ENCODE data around the gene PLIN5. TPM values are rescaled to one million over a fixed set of nuclear protein-coding genes. Genes with fewer than 3 reads are reported as not detected.

The PLIN5 gene
- total RNA-seq, 1 experiment from 2014 or later = 3.9 TPM

- Histone ChIP-seq H4K5ac (ENCODE audit: insufficient read length, low read depth, low read length) (no peak overlapping the region), H3K18ac (ENCODE audit: insufficient read length, low read depth, low read length) (no peak overlapping the region), H4K20me1 (ENCODE audit: control insufficient read depth, insufficient read depth, insufficient read length) (no peaks in the 10 kb centered on the region), H4K8ac (replicated peaks; ENCODE audit: insufficient read length, low read depth, low read length) (no peak overlapping the region), H3K27ac (ENCODE audit: insufficient read length, low read depth, low read length) (no peak overlapping the region), H3K9ac (ENCODE audit: extremely low read depth, insufficient read length, low read length) (no peak overlapping the region), H3T11ph (ENCODE audit: low read length) (no peak overlapping the region), H2BK12ac (ENCODE audit: insufficient read length, low read depth, low read length) (no peak overlapping the region), H3K9me3 (ENCODE audit: control insufficient read depth, low read depth, low read length) (no peaks in the 10 kb centered on the region), H4K91ac (ENCODE audit: insufficient read length, low read depth, low read length) (no peak overlapping the region), H3K27me3 (ENCODE audit: insufficient read depth, low read length) (no peaks in the 10 kb centered on the region; the same call in 1 of the 2 replicates), H2AK5ac (ENCODE audit: insufficient read length, low read length) (no peak overlapping the region), H3K14ac (ENCODE audit: insufficient read depth, low read length) (no peak overlapping the region), H2BK120ac (ENCODE audit: low read depth, low read length, poor library complexity, severe bottlenecking) (no peak overlapping the region), H3K23me2 (ENCODE audit: insufficient read length, low read depth, low read length, poor library complexity, severe bottlenecking) (no peaks in the 10 kb centered on the region), H3K4ac (ENCODE audit: low read depth, low read length) (no peak overlapping the region), H3K79me1 (ENCODE audit: insufficient read depth, low read depth, low read length, poor library complexity, severe bottlenecking) (peaks cover 4% of the 10 kb centered on the region), H2BK5ac (ENCODE audit: insufficient read length, low read length) (no peak overlapping the region), H3K79me2 (ENCODE audit: insufficient read depth, low read length) (no peaks in the 10 kb centered on the region; the same call in 1 of the 2 replicates), H2BK15ac (ENCODE audit: low read depth, low read length) (no peak overlapping the region), H3K4me1 (ENCODE audit: insufficient read depth, low read length) (peaks cover 4% of the 10 kb centered on the region; the same call in 1 of the 2 replicates), H2BK20ac (ENCODE audit: low read depth, low read length, poor library complexity, severe bottlenecking) (no peak overlapping the region), H2AFZ (ENCODE audit: low read length) (no peak overlapping the region), H3K56ac (ENCODE audit: insufficient read length, low read depth, low read length) (no peak overlapping the region), H3K4me2 (ENCODE audit: insufficient read depth, insufficient read length, low read length) (no peak overlapping the region), H3K23ac (ENCODE audit: insufficient read length, low read depth, low read length) (no peak overlapping the region)
- Mint-ChIP-seq H3K4me1 (peaks cover 23 to 45% of the 10 kb centered on the region in 2 experiments), H3K27ac (peak overlapping the region in 2 of 3 experiments; percentile 32 to 40; a peak in 3 of 7 replicates), H3K27me3 (ENCODE audit: low read depth) (peaks cover 34% of the 10 kb centered on the region), H3K4me3 (no peak overlapping the region; a peak in 1 of 5 replicates), H3K9me3 (peaks cover 0 to 2% of the 10 kb centered on the region in 2 experiments; a peak in 2 of 5 replicates), H3K36me3 (ENCODE audit: insufficient read depth in 1 of 3, low read depth in 3 of 3) (peaks cover 0 to 6% (median 1%) of the 10 kb centered on the region in 3 experiments; a peak in 2 of 7 replicates)
- no CpG with 5 or more reads among the region's 11 CpGs for WGBS (ENCODE audit: extremely low coverage, insufficient read length, low lambda C conversion rate)
- no peak for DNase-seq
- no peak for TF ChIP-seq CTCF (conservative IDR thresholded peaks at IDR 0.05)
Observed at GRCh38 chr19:4578552-4579248, 43.7 kb upstream of the PLIN5 start.
